Hepatocyte (in vitro differentiated cells): ENCODE data around the gene PES1. TPM values are rescaled to one million over a fixed set of nuclear protein-coding genes. Genes with fewer than 3 reads are reported as not detected.
A peak's percentile ranks its signal among the peaks of the same experiment; 100 is the strongest.

ENCODE experiments used
- DNase-seq: peaks from one replicate; pipeline ENCODE4 v3.0.0-alpha.2; 2016; ENCODE audit warnings: low spot score
- H2AFZ ChIP-seq: fragments of 200-600 bp; sonication (generic); 2 replicates; pipeline ENCODE4 v1.6.0; 2016; ENCODE audit warnings: antibody characterized with exemption, mild to moderate bottlenecking
- H3K27ac ChIP-seq: fragments of 200-600 bp; sonication (generic); 2 replicates; pipeline ENCODE4 v1.5.1; 2016; ENCODE audit warnings: mild to moderate bottlenecking
- H3K27me3 ChIP-seq: fragments of 200-600 bp; sonication (generic); 2 replicates; pipeline ENCODE4 v1.6.1; 2016
- H3K36me3 ChIP-seq: fragments of 200-600 bp; sonication (generic); replicated peaks from 2 replicates; pipeline ENCODE4 v1.5.1; 2016; ENCODE audit warnings: low read depth; ENCODE audit not compliant: insufficient read depth
- H3K4me1 ChIP-seq: fragments of 200-600 bp; sonication (generic); 2 replicates; pipeline ENCODE4 v1.5.1; 2016; ENCODE audit warnings: mild to moderate bottlenecking, moderate library complexity; ENCODE audit not compliant: insufficient read depth
- H3K4me2 ChIP-seq: fragments of 200-600 bp; sonication (generic); 2 replicates; pipeline ENCODE4 v1.6.0; 2016
- H3K4me3 ChIP-seq: fragments of 200-600 bp; sonication (generic); 2 replicates; pipeline ENCODE4 v1.5.1; 2016; ENCODE audit warnings: mild to moderate bottlenecking
- H3K79me2 ChIP-seq: fragments of 200-600 bp; sonication (generic); 2 replicates; pipeline ENCODE4 v1.6.0; 2017; ENCODE audit warnings: mild to moderate bottlenecking
- H3K9me2 ChIP-seq: fragments of 200-600 bp; sonication (generic); replicated peaks from 2 replicates; pipeline ENCODE4 v1.6.0; 2017; ENCODE audit warnings: mild to moderate bottlenecking; ENCODE audit not compliant: insufficient read depth
- H3K9me3 ChIP-seq: fragments of 200-600 bp; sonication (generic); 2 replicates; pipeline ENCODE4 v1.5.1; 2016; ENCODE audit warnings: low read depth, mild to moderate bottlenecking
- H4K20me1 ChIP-seq: fragments of 200-600 bp; sonication (generic); 2 replicates; pipeline ENCODE4 v1.6.0; 2016; ENCODE audit warnings: mild to moderate bottlenecking; ENCODE audit not compliant: insufficient read depth, poor library complexity, severe bottlenecking
- EZH2 ChIP-seq: fragments of 200-600 bp; sonication (generic); IDR thresholded peaks from 2 replicates; pipeline ENCODE4 v1.6.1; 2016; ENCODE audit warnings: antibody characterized with exemption, mild to moderate bottlenecking, borderline replicate concordance
- EZH2phosphoT487 ChIP-seq: fragments of 200-600 bp; sonication (generic); IDR thresholded peaks from one replicate; pipeline ENCODE4 v1.6.1; 2018; ENCODE audit warnings: antibody characterized with exemption, mild to moderate bottlenecking, low read depth, moderate library complexity; ENCODE audit not compliant: unreplicated experiment, severe bottlenecking
- WGBS: methylation state at CpG from one replicate; pipeline ENCODE4 v1.1.6; 2016; ENCODE audit warnings: low lambda C conversion rate; ENCODE audit errors: missing lambda C conversion rate; 5-methylcytosine and 5-hydroxymethylcytosine counted together
- polyA plus RNA-seq: library from polyadenylated mRNA; unstranded; fragments of >200 nt; fragmentation: Nextera tagmentation; extraction: Ambion mirVana; gene quantifications from 2 replicates; pipeline ENCODE4 v1.2.1, GENCODE V29; 2016
- total RNA-seq: library from RNA; depleted of rRNA; stranded (reverse); fragments of >200 nt; gene quantifications from 2 replicates; pipeline ENCODE4 v1.2.3, GENCODE V29; 2014
- TF ChIP-seq, protein P1 (sequence below): fragments of 200-600 bp; sonication (generic); IDR thresholded peaks from 2 replicates; pipeline ENCODE4 v1.5.1; 2016; ENCODE audit warnings: antibody characterized with exemption, mild to moderate bottlenecking; ENCODE audit not compliant: poor library complexity

Gene PES1
- total and polyA plus RNA-seq, 2 experiments from 2014 or later, result 42.4 to 59.5 TPM

DNA sequence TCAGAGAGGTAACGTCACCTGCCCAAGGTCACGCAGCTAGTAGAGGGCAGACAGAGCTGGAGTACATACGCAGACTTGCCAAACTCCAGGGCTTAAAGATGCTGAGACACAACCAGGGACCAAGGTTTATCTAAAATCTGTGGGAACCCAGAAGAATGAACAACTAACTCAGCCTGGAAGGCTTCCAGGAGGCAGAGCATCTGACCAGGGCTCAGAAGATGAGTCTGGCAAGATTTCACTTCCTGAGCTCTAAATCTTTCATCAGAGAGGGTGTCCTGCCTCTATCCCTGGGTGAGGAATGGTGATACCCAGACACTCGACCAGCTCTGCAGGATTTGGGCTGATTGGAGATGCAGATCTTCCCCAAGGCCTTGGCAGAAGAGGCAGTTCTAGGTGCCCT, 26.4 kb downstream of the PES1 start:
- H3K4me2 ChIP-seq, result no peak overlapping the region
- no peaks in the 10 kb centered on the region for H4K20me1 ChIP-seq
- H3K27ac ChIP-seq, result peak overlapping the region; percentile 43
- no peaks in the 10 kb centered on the region for H3K9me3 ChIP-seq
- peaks cover 4% of the 10 kb centered on the region for H3K79me2 ChIP-seq
- no peak overlapping the region for H2AFZ ChIP-seq
- no peak for TF ChIP-seq EZH2
- TF ChIP-seq, protein P1, sequence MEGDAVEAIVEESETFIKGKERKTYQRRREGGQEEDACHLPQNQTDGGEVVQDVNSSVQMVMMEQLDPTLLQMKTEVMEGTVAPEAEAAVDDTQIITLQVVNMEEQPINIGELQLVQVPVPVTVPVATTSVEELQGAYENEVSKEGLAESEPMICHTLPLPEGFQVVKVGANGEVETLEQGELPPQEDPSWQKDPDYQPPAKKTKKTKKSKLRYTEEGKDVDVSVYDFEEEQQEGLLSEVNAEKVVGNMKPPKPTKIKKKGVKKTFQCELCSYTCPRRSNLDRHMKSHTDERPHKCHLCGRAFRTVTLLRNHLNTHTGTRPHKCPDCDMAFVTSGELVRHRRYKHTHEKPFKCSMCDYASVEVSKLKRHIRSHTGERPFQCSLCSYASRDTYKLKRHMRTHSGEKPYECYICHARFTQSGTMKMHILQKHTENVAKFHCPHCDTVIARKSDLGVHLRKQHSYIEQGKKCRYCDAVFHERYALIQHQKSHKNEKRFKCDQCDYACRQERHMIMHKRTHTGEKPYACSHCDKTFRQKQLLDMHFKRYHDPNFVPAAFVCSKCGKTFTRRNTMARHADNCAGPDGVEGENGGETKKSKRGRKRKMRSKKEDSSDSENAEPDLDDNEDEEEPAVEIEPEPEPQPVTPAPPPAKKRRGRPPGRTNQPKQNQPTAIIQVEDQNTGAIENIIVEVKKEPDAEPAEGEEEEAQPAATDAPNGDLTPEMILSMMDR, result no peak
- no peak for TF ChIP-seq EZH2phosphoT487
- DNase-seq, result no peak
- H3K27me3 ChIP-seq, result no peaks in the 10 kb centered on the region
- WGBS, result 80% methylated on average over 4 of the region's 4 CpGs
- no peaks in the 10 kb centered on the region for H3K36me3 ChIP-seq
- H3K4me3 ChIP-seq, result no peak overlapping the region
- H3K9me2 ChIP-seq, result no peaks in the 10 kb centered on the region
- H3K4me1 ChIP-seq, result peaks cover 7% of the 10 kb centered on the region

DNA sequence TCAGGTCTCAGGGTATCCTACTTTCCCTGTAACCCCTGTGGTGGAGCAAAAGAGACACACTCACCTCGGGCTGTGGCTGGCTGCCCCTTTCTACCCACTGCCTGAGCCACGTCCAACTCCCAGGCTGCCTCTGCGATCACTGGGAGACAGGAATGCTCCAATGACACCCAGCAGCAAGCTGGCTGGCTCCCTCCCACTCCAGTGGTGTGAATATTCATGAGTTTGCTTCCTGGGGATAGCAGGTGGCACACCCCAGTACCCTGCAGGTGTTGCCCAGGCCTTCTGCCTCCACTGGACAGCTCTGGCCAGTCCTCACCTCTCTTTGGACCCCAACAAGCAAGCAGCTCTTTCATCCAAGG, 27.0 kb downstream of the PES1 start:
- Histone ChIP-seq H4K20me1 (no peaks in the 10 kb centered on the region), H3K4me3 (no peak overlapping the region), H3K4me2 (no peak overlapping the region), H3K79me2 (no peaks in the 10 kb centered on the region), H2AFZ (no peak overlapping the region), H3K4me1 (peaks cover 7% of the 10 kb centered on the region), H3K27me3 (no peaks in the 10 kb centered on the region), H3K36me3 (no peaks in the 10 kb centered on the region), H3K9me2 (no peaks in the 10 kb centered on the region), H3K9me3 (no peaks in the 10 kb centered on the region), H3K27ac (no peak overlapping the region)
- TF ChIP-seq EZH2, result no peak
- TF ChIP-seq, protein P1, result no peak
- no peak for TF ChIP-seq EZH2phosphoT487
- WGBS, result 53% methylated on average over 3 of the region's 3 CpGs
- no peak for DNase-seq

DNA sequence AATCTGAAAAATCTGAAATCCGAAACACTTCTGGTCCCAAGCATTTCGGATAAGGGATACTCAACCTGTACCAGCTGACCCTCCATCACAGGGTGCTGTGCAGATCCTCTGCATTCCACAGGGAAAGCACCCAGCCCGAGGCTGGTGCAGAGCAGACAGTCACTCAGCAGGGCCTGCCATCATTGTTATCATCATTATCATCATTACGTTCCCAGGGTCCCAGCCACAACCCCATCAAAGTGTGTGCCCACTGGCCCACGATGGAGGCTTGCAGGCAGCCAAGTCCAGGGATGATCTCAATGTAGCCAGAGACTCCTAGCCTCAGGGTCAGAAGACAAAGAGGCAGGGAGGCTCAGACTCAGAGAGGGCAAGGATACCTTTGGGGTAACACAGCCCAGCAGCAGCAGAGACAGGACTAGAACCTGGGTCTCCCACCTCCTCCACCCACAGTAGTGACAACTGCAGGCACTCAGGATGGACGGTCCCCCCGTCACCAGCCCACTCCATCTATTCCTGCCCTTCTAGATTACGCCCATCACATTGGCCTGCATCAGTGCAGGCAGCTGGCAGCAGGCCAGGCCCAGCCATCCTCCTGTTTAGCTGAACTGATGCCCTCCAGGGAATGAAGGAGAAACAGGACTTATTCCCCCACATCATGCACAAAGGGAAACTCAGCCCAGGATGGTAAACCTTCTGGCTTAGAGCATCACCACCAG, 27.5 kb downstream of the PES1 start:
- Histone ChIP-seq H3K27me3 (no peaks in the 10 kb centered on the region), H3K36me3 (no peaks in the 10 kb centered on the region), H3K27ac (no peak overlapping the region), H3K9me3 (no peaks in the 10 kb centered on the region), H2AFZ (no peak overlapping the region), H3K9me2 (no peaks in the 10 kb centered on the region), H3K4me2 (no peak overlapping the region), H3K4me1 (peaks cover 7% of the 10 kb centered on the region), H3K4me3 (no peak overlapping the region), H4K20me1 (no peaks in the 10 kb centered on the region), H3K79me2 (no peaks in the 10 kb centered on the region)
- WGBS, result 86% methylated on average over 8 of the region's 8 CpGs
- no peak for TF ChIP-seq EZH2phosphoT487
- TF ChIP-seq, protein P1, result no peak
- TF ChIP-seq EZH2, result no peak
- DNase-seq, result no peak

DNA sequence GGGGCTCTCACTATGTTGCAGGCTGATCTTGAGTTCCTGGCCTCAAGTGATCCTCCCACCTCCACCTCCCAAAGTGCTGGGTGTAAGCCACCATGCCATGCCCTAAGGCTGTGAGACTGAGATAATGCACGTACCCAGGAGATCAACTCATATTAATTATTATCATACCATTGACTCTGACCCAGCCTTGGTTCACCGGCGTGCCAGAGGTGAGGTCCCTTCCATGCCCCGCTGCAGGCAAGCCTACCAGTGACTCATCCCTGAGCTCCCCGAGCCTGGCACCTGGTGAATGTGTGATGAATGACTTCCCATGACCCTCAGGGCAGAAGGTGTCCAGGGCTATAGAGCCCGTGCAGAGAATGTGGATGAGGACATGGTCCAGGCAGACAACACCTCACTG, 29.3 kb downstream of the PES1 start:
- Histone ChIP-seq H3K36me3 (no peaks in the 10 kb centered on the region), H3K4me1 (peaks cover 7% of the 10 kb centered on the region), H3K9me2 (no peaks in the 10 kb centered on the region), H4K20me1 (no peaks in the 10 kb centered on the region), H3K4me3 (no peak overlapping the region), H3K27ac (no peak overlapping the region), H3K4me2 (no peak overlapping the region), H3K79me2 (no peaks in the 10 kb centered on the region), H3K9me3 (no peaks in the 10 kb centered on the region), H2AFZ (no peak overlapping the region), H3K27me3 (no peaks in the 10 kb centered on the region)
- WGBS, result 91% methylated on average over 6 of the region's 6 CpGs
- TF ChIP-seq EZH2 (no peak), EZH2phosphoT487 (no peak)
- TF ChIP-seq, protein P1, result no peak
- DNase-seq, result no peak
